HCT116 (cell line): Measurements from ENCODE around the gene NUDC.

Experiments
- ATF3 ChIP-seq: IDR thresholded peaks from 2 replicates; pipeline ENCODE4 v1.6.1; 2012
- CTCF ChIP-seq, 3 experiments: fragments of 200-600 bp in 1 of 3; sonication (generic) in 1 of 3; IDR thresholded peaks in 2 of 3; conservative IDR thresholded peaks in 1 of 3; 2 replicates each; pipeline ENCODE4 v1.5.1; 2012 to 2017; ENCODE audit warnings: low read depth in 2 of 3, low read length in 2 of 3, antibody characterized with exemption in 1 of 3, borderline replicate concordance in 1 of 3, control low read depth in 1 of 3, mild to moderate bottlenecking in 1 of 3, mixed read lengths in 1 of 3, mixed run types in 1 of 3, moderate library complexity in 1 of 3; ENCODE audit not compliant: insufficient read depth in 1 of 3
- EZH2 ChIP-seq: fragments of 200-600 bp; sonication (generic); IDR thresholded peaks from 2 replicates; pipeline ENCODE4 v1.6.1; 2017; ENCODE audit warnings: antibody characterized with exemption, mixed run types
- FOSL1 ChIP-seq: IDR thresholded peaks from 2 replicates; pipeline ENCODE4 v1.6.1; 2012; ENCODE audit warnings: low read depth
- POLR2A ChIP-seq: IDR thresholded peaks from 2 replicates; pipeline ENCODE4 v1.7.0; 2011; ENCODE audit warnings: borderline replicate concordance; ENCODE audit not compliant: insufficient read depth, insufficient read length; ENCODE audit errors: extremely low read depth
- REST ChIP-seq: IDR thresholded peaks from 2 replicates; pipeline ENCODE4 v1.6.1; 2012; ENCODE audit warnings: low read depth
- TCF7L2 ChIP-seq: IDR thresholded peaks from 2 replicates; pipeline ENCODE4 v1.7.0; 2011; ENCODE audit warnings: borderline replicate concordance, inconsistent platforms; ENCODE audit not compliant: insufficient read depth, insufficient read length; ENCODE audit errors: extremely low read depth

- no peak for TF ChIP-seq ATF3
- TF ChIP-seq REST = no peak
- TF ChIP-seq CTCF (IDR thresholded peaks at IDR 0.05 in 2 of 3, conservative IDR thresholded peaks at IDR 0.05 in 1 of 3; ENCODE audit: borderline replicate concordance in 1 of 3, insufficient read depth in 1 of 3, low read depth in 2 of 3, low read length in 2 of 3) = no peak
- peak; percentile 87 for TF ChIP-seq POLR2A
- TF ChIP-seq FOSL1 = no peak
- TF ChIP-seq TCF7L2 = peak; percentile 7
- no peak for TF ChIP-seq EZH2
Measured at GRCh38 chr1:26889551-26890466, 31.7 kb upstream of the NUDC start, which contains the start of gene GPN2.
